Activated CD8-positive, alpha-beta memory T cell treated with anti-CD3 and anti-CD28 coated beads, Interleukin-2, amount 50 U/mL, for 4 hours (primary cell): ENCODE measurements around the gene APCDD1L.
A peak's percentile ranks its signal among the peaks of the same experiment; 100 is the strongest.

Source experiments
- DNase-seq: peaks from one replicate; pipeline ENCODE4 v3.0.0-alpha.2; 2020

The APCDD1L gene

GRCh38 chr20:58483470-58483869, 31.7 kb downstream of the APCDD1L start:
- no peak for DNase-seq

GRCh38 chr20:58483051-58483450, 32.1 kb downstream of the APCDD1L start:
- no peak for DNase-seq

GRCh38 chr20:58482416-58482815, 32.8 kb downstream of the APCDD1L start:
- no peak for DNase-seq

GRCh38 chr20:58481481-58482021, 33.6 kb downstream of the APCDD1L start:
- DNase-seq: peak; percentile 47

- no peak for DNase-seq
These were observed 34.5 kb downstream of the APCDD1L start for GRCh38 chr20:58480551-58481336.

- DNase-seq: no peak
These were observed 35.3 kb downstream of the APCDD1L start for GRCh38 chr20:58479726-58480440.

- DNase-seq: no peak
These were observed 36.9 kb downstream of the APCDD1L start for GRCh38 chr20:58478141-58478805.

GRCh38 chr20:58475466-58475865, 39.7 kb downstream of the APCDD1L start:
- no peak for DNase-seq

GRCh38 chr20:58473453-58474425, 41.5 kb downstream of the APCDD1L start:
- DNase-seq: no peak

- DNase-seq: no peak
These were observed 42.8 kb downstream of the APCDD1L start for GRCh38 chr20:58472273-58473018.

- DNase-seq: no peak
These were observed 43.7 kb downstream of the APCDD1L start for GRCh38 chr20:58471193-58472164.

GRCh38 chr20:58470336-58471192, 44.6 kb downstream of the APCDD1L start:
- no peak for DNase-seq

- DNase-seq: no peak
These were observed 45.6 kb downstream of the APCDD1L start for GRCh38 chr20:58469616-58470015.

- DNase-seq: no peak
These were observed 47.3 kb downstream of the APCDD1L start for GRCh38 chr20:58467572-58468527.

- DNase-seq: no peak
These were observed 48.2 kb downstream of the APCDD1L start for GRCh38 chr20:58466729-58467571.

- DNase-seq: no peak
These were observed 49.0 kb downstream of the APCDD1L start for GRCh38 chr20:58466095-58466708.

GRCh38 chr20:58464838-58465237, 50.4 kb downstream of the APCDD1L start:
- no peak for DNase-seq
